ENCODE results near the gene CHFR.
"Not testable (repeated sequence)": the region's sequence is repeated elsewhere in the genome, so short reads cannot be mapped to it uniquely, and the experiment has no call there.

Gene CHFR

DNA sequence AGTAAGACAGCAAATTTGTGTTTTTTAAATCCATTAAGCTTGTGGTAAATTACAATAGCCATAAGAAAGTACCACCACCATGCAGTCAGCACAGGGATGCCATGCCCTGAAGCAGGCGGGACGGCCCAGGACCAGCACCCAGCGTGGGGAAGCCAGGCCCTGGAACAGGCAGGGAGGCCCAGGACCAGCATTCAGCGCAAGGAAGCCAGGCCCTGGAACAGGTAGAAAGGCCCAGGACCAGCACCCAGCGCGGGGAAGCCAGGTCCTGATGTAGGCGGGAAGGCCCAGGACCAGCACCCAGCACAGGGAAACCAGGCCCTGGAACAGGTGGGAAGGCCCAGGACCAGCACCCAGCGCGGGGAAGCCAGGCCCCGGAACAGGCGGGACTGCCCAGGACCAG is 13.2 kb downstream of the CHFR start:
- no peak for DNase-seq (ENCODE audit: low read depth)

DNA sequence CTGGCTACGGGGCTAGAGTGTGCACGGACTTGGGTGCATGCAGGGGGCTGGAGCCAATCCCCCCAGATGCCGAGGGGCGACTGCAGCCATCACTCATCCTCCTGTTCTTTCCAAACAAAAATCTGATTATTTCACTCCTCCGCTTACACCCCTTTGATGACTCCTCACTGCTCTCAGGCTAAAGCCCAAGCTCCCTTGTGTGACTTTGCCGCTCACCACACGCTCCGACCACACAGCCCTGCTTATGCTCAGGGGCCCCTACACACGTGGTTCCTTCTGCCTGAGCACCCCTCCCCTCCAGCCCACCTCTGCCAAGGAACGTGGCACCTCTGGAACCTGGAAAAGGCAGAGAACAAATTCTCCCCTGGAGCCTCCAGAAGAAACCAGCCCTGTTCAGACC is 13.7 kb downstream of the CHFR start:
- no peak for DNase-seq (ENCODE audit: low read depth)

DNA sequence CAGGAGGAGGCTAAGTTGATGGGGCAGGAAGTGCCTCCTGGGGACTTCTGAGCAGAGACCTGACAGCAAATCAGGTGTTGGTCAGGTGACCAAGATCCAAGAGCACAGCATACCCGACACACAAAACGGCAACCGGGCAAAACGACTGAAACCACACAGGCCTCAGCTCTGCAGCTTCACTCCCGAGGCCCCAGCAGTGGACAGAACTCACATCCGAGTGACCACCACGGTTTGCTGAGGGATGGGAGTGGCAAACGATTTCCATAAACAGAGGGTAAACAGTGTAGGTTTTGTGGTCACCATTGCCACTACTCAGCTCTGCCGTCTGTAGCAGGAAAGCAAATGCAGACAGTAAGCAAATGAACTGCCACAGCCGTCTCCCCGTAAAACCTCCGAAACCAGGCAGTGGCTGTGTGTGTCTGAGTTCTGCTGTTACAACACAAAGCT is 14.4 kb downstream of the CHFR start:
- DNase-seq (ENCODE audit: low read depth) = no peak

DNA sequence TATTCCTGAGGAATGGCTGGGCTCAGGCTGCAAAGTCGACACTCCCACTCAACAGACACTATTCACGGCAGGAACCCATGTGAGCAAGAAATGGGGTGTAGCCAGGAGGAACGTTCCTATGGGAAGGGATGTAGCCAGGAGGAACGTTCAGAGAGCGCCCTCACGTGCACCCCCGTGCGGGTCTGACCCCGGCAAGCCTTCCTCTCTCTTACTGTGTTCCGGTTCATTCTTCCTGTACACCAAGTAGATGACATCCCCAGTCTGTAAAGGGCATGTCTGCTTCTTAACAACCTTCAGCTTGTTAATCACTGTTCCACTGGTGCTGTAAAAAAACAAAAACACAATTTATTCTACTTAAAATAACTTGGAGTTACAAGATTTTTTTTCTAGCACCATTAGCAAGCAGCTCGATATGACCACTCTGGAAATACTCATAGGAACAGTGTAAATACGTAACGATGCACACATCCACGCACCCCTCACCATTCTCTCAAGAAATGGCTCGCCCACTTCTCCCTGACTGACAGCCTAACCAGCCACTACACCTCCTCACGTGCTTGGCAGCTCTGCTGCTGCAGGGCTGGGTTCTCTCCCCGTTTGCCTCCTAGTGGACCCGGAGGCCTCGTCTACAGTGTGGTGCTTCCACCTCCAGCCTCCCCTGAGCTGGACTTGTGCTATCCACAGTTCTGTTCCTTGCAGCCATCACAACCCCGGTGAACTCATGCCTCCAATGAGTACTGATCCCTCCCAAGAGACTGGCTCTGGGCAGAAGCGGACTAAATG is 15.1 kb downstream of the CHFR start:
- no peak for DNase-seq (ENCODE audit: low read depth)

DNA sequence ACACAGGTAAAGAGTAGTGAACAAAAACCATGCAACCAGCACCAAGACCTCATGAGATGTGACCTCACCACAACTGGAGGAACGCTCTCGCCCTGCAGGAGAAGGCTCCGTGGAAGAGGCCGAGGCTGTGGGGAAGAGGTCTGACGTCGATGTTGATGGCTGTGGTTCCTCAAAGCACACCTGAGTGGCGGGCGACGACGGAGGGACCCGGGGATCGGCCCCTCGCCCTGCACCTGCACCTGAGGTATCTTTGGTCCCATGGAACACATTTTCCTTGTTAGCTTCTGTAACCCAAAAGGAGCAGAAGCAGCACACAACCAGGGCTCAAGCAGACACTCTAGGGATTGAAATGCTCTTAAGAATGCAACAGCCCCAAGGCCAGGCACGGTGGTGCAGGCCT is 17.9 kb downstream of the CHFR start:
- no peak for DNase-seq (ENCODE audit: low read depth)

DNA sequence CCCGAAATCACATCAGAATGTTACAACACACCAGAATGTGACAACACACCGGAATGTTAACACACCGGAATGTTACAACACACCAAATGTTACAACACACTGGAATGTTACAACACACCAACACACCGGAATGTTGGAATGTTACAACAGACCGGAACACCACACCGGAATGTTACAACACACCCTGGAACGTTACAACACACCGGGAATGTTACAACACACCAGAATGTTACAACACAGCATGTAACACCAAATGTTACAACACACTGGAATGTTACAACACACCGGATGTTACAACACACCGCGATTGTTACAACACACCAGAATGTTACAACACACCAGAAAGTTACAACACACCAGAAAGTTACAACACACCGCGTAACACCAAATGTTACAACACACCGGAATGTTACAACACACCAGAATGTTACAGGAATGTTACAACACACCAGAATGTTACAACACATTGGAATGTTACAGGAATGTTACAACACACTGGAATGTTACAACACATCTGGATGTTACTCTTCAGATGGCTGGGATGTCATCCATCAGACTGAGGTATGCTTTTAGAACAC is 21.1 kb downstream of the CHFR start:
- no peak for DNase-seq (ENCODE audit: low read depth)

DNA sequence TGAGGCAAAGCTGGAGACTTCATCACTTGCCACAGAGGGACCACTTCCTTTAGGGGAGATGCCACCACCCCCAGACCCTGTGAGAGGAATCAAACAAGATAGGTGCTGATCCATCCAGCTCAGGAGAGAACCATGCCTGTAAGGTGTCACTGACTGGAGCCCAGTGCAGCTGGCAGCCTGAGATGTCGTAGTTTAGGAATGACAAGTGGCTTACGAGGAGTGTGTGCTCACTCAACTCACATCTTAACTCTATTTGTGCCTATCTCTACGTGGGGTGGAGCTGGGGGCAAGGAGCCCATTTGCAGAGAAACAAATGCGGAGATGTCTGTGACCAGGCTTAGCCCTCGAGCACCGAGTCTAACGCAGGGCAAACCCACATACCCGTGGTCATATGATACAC is 25.8 kb downstream of the CHFR start:
- no peak for DNase-seq (ENCODE audit: low read depth)

DNA sequence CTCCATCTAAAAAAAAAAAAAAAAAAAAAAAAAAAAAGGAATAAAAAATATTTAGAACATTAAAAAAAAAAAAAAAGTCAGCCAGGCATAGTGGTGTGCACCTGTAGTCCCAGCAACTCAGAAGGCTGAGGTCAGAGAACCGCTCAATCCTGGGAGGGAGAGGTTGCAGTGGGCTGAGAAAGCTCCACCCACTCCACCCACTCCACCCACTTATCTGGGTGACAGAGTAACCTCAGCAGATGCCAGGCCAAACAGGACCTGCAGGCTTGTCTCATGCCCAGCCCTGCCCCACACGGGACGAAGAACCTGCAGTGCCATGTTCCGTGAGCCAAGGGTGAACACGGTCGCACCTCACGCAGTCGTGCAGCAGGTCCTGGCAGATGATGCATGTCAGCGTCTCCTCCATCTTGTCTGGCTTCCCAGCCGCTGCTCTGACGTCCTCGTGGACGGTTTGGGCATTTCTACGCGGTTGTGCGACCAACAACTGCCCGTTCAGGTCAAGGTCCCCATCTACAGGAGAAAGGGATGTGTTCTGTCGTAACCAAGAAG is 28.6 kb downstream of the CHFR start:
- no peak for DNase-seq (ENCODE audit: low read depth)

DNA sequence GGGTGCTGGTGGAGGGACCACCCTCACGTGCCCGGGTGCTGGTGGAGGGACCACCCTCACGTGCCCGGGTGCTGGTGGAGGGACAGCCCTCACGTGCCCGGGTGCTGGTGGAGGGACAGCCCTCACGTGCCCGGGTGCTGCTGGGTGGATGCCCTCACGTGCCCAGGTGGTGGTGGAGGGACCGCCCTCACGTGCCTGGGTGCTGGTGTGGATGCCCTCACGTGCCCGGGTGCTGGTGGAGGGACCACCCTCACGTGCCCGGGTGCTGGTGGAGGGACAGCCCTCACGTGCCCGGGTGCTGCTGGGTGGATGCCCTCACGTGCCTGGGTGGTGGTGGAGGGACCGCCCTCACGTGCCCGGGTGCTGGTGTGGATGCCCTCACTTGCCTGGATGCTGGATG is 30.4 kb downstream of the CHFR start:
- DNase-seq (ENCODE audit: low read depth) = not testable (repeated sequence)

DNA sequence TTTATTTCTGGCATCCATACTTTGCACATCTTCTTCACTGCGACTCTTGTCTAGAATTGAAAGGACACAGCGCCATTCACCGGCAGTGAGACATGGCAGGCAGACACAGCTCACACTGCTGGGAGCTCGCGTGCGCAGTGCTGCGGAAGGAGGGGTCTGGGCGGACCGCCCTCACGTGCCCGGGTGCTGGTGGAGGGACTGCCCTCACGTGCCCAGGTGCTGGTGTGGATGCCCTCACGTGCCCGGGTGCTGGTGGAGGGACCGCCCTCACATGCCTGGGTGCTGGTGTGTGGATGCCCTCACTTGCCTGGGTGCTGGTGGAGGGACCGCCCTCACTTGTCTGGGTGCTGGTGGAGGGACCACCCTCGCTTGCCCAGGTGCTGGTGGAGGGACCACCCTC is 30.8 kb downstream of the CHFR start:
- no peak for DNase-seq (ENCODE audit: low read depth)

DNA sequence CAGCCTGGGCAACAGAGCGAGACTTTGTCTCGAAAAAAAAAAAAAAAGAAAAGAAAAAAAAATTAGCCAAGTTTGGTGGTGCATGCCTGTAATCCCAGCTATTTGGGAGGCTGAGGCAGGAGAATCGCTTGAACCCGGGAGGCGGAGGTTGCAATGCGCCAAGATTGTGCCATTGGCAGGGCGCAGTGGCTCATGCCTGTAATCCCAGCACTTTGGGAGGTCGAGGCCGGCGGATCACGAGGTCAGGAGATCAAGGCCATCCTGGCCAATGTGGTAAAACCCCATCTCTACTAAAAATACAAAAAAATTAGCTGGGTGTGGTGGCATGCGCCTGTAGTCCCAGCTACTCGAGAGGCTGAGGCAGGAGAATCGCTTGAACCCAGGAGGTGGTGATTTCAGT is 32.2 kb downstream of the CHFR start:
- DNase-seq (ENCODE audit: low read depth) = not testable (repeated sequence)

DNA sequence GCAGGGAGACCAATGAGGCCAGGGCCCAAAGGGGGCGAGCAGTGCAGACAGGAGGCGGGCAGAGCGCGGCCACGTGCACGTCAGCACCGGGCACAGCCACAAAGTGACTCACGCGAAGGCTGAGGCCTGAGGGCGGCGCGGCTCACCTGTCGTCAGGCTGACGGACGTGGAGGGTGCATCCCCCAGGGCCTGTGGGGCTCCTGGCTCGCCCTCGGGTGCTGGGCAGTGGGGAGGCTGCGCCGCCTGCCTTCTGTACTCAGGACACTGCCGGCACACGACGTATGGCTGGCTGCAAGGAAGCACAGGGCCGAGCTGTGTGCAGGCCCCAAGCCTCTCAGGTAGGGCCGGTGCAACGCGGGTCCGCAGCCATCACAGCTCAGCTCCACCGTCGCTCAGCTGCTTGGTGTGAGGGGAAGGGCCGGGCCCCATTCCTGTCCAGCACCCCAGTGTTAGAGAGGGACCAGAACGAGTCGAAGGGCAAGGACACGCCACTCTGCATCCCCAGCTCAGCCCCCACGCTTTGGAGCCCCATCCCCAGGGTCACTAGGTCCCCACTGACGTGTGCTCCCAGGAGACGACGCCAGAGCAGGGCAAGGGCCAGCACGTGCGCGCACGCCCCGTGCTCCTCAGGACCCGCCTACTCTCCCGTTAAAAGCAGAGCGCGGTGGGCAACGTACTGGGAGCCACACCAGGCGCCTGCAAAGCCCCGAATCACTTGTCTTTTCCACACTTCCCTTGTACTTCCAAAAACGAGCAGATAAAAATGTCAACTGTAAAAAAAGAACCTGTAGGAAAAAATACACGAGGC is 33.9 kb downstream of the CHFR start:
- no peak for DNase-seq (ENCODE audit: low read depth)

DNA sequence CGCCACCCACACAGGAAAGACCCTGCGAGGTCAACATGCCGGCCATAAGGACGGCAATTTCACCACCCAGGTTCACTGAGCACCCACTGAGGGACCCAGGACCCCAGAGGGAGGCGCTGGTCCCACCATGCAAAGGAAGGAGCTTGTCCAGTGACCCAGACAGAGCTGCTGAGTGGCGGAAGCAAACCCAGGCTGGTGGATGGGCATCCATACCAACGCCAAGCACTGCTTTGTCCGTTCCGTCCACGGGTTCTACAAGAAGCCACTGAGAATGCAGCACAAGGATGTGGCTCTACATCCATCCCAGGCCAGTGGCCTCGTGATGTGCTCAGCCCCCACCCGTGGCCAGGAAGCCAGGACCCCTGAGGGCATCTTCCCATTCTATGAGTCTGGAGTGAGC is 34.9 kb downstream of the CHFR start:
- DNase-seq (ENCODE audit: low read depth) = no peak

DNA sequence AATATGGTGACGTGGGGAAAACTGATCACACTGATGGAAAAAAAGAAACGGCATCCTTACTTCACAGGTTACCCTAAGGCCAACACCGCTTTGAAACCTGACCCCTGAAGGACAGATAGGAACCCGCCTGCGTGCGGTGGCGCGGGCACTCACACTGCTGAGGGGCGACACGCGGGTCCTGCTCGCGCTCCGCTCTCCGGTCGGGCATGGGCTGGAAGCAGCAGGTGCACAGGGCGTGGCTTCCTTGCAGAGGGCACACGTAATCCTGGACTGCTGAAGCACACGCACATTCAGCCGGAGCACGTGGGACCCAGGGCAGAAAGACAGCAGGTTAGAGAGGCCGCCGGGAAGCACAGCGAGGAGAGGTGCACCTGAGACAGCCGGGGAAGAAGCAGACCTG is 35.9 kb downstream of the CHFR start:
- DNase-seq (ENCODE audit: low read depth) = no peak

DNA sequence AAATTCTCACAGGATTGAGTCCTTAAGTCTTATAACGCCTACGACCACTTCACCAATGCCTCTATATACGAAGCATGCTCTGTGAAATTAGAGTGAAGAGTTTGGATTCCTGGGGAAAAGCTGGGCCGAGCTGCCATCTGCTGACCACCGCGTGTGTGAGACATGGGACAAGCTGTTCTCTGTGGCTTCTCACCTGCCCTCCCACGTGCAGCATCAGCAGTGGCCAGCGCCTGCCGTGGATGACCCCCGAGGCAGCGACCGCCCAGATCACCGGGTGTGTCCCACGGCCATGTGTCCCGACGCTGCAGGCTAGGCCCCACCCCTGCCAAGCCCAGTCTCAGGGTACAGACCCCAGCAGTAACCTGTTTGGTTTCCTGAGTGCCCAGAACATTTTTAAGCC is 37.1 kb downstream of the CHFR start:
- no peak for DNase-seq (ENCODE audit: low read depth)

DNA sequence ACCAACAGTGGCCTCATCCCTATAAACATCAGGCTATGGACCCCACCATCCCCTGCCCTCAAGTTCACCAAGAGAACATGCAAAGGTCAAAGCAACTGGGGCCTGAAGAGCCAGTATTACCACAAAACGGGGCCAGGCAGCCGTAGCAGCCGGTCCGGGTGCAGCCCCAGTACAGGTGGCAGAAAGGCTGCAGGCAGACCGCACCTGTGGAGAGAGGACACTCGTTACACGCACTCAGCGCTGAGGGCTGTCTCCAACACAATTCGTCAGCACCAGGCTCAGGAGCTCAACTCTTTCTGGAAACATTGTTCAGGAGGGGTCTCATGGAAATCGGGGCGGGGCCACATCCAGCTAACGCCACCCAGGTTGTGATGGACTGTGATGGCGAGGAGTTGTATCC is 38.9 kb downstream of the CHFR start:
- DNase-seq (ENCODE audit: low read depth) = no peak

DNA sequence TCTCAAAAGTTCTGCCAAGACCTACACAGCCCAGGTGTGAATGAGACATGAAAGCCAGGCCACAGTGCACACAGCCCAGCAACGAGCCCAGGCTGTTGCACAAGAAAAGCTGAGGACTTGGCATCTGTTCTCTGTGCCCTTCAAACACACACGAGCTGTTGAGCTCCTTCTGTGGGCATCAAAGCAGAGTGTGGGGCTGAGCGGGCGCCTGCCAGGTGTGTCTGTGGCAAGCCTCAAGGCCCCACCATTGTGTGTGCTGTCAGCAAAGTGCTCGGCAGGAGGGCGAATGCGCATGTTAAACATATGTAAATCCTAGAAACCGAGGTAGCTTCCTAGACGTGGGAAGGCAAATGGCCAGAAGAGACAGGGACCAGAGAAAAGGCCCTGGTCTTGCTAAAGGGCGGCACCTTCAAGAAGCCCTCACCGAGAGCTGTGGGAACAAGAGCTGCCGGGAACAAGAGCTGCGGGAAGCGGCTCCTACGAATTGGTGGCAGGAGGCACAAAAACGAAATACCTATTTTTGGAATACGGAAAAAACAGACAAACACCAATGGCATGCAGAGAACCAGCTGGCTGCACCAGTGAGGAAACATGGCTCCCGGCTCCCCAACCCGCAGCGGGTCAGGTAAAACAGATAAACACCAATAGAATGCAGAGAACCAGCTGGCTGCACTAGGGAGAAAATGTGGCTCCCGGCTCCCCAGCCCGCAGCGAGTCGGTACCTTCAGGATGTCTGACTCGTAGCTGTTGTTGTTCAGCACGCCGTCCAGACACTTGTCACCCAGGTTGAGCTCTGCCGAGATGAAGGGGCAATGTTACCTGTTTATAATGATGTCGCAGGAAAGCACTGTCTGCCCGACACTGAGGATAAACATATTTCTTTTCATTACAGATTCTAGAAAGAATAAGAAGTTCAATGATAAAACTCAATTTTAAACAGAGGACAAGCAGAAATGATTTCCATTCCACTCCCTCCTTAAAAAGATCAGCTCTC is 39.7 kb downstream of the CHFR start:
- no peak for DNase-seq (ENCODE audit: low read depth)

DNA sequence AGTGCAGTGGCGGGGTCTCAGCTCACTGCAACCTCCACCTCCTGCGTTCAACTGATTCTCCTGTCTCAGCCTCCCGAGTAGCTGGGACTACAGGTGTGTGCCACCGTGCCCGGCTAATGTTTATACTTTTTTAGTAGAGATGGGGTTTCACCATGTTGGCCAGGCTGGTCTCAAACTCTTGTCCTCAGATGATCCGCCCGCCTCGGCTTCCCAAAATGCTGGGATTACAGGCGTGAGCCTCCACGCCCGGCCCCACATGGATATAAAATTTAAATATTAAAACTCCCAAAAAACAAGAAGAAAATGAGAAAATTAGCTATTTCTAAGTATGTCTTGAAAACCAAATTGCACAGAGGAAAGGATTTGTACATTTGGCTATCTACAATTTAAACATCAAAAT is 42.7 kb downstream of the CHFR start:
- not testable (repeated sequence) for DNase-seq (ENCODE audit: low read depth)

DNA sequence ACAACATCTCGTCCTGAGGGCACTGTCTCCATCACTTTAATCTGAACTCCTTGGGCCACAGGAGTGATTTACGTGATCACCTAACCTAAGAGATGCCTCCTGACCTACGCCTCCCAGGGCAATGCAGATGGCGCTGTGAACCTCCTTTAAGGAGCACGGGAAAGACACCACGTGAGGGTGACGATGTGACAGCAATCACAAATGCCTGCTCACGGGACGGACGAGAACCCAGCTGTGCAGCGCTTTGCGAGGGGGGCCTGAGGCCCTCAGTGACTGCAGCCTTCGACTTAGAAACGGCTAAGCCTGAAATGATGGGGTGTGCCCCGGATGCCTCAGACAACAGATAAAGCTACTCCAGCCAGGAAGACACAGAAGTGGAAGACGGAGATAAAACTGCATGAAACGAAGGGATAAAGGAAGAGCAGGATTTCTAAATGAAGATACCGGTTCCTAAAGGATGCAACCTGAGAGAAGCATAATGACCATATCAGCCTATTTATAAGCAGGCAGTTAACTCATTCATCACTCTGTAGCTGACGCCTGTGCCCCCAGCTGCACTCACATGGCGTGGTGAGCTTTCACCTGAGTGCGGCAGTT is 44.9 kb downstream of the CHFR start:
- DNase-seq (ENCODE audit: low read depth) = no peak

DNA sequence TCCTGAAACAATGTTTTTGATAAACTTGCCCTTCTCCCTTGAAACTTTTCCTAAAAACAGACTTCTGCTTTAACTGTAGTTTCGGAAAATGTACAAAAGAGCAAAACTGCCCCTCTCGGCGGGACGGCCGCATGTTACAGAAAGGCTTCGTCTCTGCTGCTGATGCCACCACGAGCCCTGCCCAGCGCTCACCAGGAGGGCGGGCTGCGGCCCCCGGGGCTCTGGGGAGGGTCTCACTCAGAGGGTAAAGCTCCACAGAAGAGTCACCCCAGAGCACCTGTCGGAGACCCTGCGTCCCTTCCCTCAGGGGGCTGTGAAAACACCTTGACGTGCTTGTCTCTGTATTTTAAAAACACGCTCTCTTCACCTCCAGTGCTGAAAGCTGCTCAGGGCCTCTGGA is 46.3 kb downstream of the CHFR start:
- no peak for DNase-seq (ENCODE audit: low read depth)

DNA sequence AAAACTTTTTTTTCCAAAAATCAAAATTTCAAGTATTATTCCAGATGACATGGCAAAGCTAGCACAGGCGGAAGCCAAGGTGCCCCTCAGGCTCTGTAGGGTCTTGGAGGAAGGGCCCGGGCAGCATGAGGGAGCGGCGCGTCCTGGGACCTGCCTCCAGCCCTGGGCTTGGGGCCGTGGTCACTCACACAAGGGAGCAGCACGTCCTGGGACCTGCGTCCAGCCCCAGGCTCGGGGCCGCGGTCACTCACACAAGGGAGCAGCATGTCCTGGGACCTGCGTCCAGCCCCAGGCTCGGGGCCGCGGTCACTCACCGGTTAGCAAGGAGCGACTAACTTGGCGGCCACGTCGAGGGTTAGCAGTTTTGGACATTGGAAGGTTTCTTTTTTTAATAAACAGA is 46.9 kb downstream of the CHFR start:
- DNase-seq (ENCODE audit: low read depth) = no peak

Measured in stimulated activated CD8-positive, alpha-beta memory T cell treated with anti-CD3 and anti-CD28 coated beads, Interleukin-15, amount 100 ng/mL, for 1 hour (primary cell).